GM08714 (cell line): Measurements from ENCODE around the gene SIGLEC14.
"Not testable (repeated sequence)": the region's sequence is repeated elsewhere in the genome, so short reads cannot be mapped to it uniquely, and the experiment has no call there.

Experiments
- H3K4me3 ChIP-seq: fragments of 200-500 bp; sonication (Bioruptor generic); 2 replicates; pipeline ENCODE4 v1.5.1; 2014; ENCODE audit warnings: mild to moderate bottlenecking, low read length, inconsistent platforms
- ZNF274 ChIP-seq: IDR thresholded peaks from 2 replicates; pipeline ENCODE4 v1.6.1; 2012; ENCODE audit warnings: mild to moderate bottlenecking, low read depth, low read length

SIGLEC14 gene

GRCh38 chr19:51646730-51647129 lies at the start of gene SIGLEC14:
SIGLEC14 (minus strand) TSS chr19:51646825; CDS start chr19:51646759, 66 bp downstream.
- H3K4me3 ChIP-seq, result not testable (repeated sequence)

GRCh38 chr19:51695702-51696315 lies 49.2 kb upstream of the SIGLEC14 start:
- TF ChIP-seq ZNF274, result no peak
- H3K4me3 ChIP-seq, result no peak overlapping the region

- H3K4me3 ChIP-seq, result no peak overlapping the region
- no peak for TF ChIP-seq ZNF274
Observed at GRCh38 chr19:51695088-51695487, 48.5 kb upstream of the SIGLEC14 start.

GRCh38 chr19:51694318-51695085 lies 47.9 kb upstream of the SIGLEC14 start:
- TF ChIP-seq ZNF274, result no peak

GRCh38 chr19:51693819-51694218 lies 47.2 kb upstream of the SIGLEC14 start:
- no peak overlapping the region for H3K4me3 ChIP-seq
- TF ChIP-seq ZNF274, result no peak

More at GRCh38 chr19:51694318-51695085, 47.9 kb upstream of the SIGLEC14 start:
- no peak overlapping the region for H3K4me3 ChIP-seq

- TF ChIP-seq ZNF274, result no peak
- no peak within 1 kb of the TSS for H3K4me3 ChIP-seq
Observed at GRCh38 chr19:51693260-51693659, 46.6 kb upstream of the SIGLEC14 start, which contains the start of gene SPACA6. SPACA6 (plus strand) TSS chr19:51693330; CDS start chr19:51693527, 197 bp downstream.

GRCh38 chr19:51692468-51692867 lies 45.8 kb upstream of the SIGLEC14 start:
- H3K4me3 ChIP-seq, result no peak overlapping the region
- TF ChIP-seq ZNF274, result no peak

- H3K4me3 ChIP-seq, result no peak overlapping the region
- no peak for TF ChIP-seq ZNF274
Observed at GRCh38 chr19:51691584-51692428, 45.2 kb upstream of the SIGLEC14 start.

- no peak for TF ChIP-seq ZNF274
- no peak overlapping the region for H3K4me3 ChIP-seq
Observed at GRCh38 chr19:51691074-51691583, 44.5 kb upstream of the SIGLEC14 start.

GRCh38 chr19:51690454-51691073 lies 43.9 kb upstream of the SIGLEC14 start:
- H3K4me3 ChIP-seq, result peak overlapping the region; percentile 18; the same call in 1 of the 2 replicates
- no peak for TF ChIP-seq ZNF274

GRCh38 chr19:51689751-51690453 lies 43.3 kb upstream of the SIGLEC14 start:
- no peak for TF ChIP-seq ZNF274
- peak overlapping the region; percentile 18; the same call in 1 of the 2 replicates for H3K4me3 ChIP-seq

- peak overlapping the region; percentile 18; the same call in 1 of the 2 replicates for H3K4me3 ChIP-seq
- TF ChIP-seq ZNF274, result no peak
Observed at GRCh38 chr19:51688671-51689571, 42.3 kb upstream of the SIGLEC14 start.
